ENCODE results near the gene KLHL24.
"Not testable (repeated sequence)": the region's sequence is repeated elsewhere in the genome, so short reads cannot be mapped to it uniquely, and the experiment has no call there.

KLHL24 gene

DNA sequence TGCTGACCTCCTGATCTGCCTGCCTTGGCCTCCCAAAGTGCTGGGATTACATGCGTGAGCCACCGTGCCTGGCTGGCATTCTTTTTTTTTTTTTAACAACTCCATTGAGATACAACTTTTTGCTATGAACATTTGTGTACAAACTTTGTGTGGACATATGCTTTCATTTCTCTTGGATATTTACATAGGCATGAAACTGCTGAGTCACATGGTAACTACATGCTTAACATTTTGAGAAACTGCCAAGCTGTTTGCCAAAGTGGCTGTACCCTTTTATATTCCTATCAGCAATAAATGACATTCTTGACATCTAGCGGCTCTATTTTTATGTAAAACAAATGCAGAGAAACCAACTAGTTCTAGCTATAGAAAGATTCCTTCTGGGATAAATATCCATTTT is 53.5 kb downstream of the KLHL24 start:
- no peak overlapping the region for H3K4me3 ChIP-seq (ENCODE audit: low read depth, low read length)
- TF ChIP-seq, protein P1, sequence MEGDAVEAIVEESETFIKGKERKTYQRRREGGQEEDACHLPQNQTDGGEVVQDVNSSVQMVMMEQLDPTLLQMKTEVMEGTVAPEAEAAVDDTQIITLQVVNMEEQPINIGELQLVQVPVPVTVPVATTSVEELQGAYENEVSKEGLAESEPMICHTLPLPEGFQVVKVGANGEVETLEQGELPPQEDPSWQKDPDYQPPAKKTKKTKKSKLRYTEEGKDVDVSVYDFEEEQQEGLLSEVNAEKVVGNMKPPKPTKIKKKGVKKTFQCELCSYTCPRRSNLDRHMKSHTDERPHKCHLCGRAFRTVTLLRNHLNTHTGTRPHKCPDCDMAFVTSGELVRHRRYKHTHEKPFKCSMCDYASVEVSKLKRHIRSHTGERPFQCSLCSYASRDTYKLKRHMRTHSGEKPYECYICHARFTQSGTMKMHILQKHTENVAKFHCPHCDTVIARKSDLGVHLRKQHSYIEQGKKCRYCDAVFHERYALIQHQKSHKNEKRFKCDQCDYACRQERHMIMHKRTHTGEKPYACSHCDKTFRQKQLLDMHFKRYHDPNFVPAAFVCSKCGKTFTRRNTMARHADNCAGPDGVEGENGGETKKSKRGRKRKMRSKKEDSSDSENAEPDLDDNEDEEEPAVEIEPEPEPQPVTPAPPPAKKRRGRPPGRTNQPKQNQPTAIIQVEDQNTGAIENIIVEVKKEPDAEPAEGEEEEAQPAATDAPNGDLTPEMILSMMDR (IDR thresholded peaks at IDR 0.05; ENCODE audit: low read depth, low read length, missing control alignments): no peak
- DNase-seq (ENCODE audit: low read depth): no peak

DNA sequence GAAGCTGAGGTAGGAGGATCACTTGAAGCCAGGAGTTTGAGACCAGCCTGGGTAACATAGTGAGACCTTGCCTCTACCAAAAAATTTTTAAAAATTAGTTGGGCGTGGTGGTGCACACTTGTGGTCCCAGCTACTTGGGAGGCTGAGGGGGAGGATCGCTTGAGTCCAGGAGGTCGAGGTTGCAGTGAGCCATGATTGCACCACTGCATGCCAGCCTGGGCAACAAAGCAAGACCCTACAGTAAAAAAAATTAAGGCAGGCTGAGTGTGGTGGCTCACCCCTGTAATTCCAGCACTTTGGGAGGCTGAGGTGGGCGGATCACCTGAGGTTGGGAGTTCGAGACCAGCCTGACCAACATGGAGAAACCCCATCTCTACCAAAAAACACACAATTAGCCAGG is 54.2 kb downstream of the KLHL24 start:
- not testable (repeated sequence) for DNase-seq (ENCODE audit: low read depth)

GRCh38 chr3:183690402-183690995 is 55.1 kb downstream of the KLHL24 start:
- TF ChIP-seq, protein P1 (IDR thresholded peaks at IDR 0.05; ENCODE audit: low read depth, low read length, missing control alignments): no peak
- DNase-seq (ENCODE audit: low read depth): no peak
- no peak overlapping the region for H3K4me3 ChIP-seq (ENCODE audit: low read depth, low read length)

More for the DNA sequence above, 54.2 kb downstream of the KLHL24 start:
- H3K4me3 ChIP-seq (ENCODE audit: low read depth, low read length): not testable (repeated sequence)

DNA sequence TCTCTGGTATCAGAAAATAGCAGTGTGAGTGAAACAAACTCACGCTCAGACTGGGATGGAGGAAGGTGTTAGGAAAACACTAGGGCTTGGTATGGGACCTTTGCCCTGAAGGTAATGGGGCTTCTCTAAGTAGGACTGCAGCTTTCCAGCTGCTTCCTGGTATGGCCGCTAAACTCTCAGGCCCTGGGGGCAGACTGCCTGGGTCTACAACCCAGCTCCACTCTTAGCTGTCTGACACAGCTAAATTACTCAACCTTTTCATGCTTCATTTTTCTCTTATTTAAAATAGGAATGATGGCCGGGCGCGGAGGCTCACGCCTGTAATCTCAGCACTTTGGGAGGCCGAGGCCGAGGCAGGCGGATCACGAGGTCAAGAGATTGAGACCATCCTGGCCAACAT is 57.0 kb downstream of the KLHL24 start:
- TF ChIP-seq, protein P1 (IDR thresholded peaks at IDR 0.05; ENCODE audit: low read depth, low read length, missing control alignments): no peak
- DNase-seq (ENCODE audit: low read depth): no peak
- H3K4me3 ChIP-seq (ENCODE audit: low read depth, low read length): no peak overlapping the region

DNA sequence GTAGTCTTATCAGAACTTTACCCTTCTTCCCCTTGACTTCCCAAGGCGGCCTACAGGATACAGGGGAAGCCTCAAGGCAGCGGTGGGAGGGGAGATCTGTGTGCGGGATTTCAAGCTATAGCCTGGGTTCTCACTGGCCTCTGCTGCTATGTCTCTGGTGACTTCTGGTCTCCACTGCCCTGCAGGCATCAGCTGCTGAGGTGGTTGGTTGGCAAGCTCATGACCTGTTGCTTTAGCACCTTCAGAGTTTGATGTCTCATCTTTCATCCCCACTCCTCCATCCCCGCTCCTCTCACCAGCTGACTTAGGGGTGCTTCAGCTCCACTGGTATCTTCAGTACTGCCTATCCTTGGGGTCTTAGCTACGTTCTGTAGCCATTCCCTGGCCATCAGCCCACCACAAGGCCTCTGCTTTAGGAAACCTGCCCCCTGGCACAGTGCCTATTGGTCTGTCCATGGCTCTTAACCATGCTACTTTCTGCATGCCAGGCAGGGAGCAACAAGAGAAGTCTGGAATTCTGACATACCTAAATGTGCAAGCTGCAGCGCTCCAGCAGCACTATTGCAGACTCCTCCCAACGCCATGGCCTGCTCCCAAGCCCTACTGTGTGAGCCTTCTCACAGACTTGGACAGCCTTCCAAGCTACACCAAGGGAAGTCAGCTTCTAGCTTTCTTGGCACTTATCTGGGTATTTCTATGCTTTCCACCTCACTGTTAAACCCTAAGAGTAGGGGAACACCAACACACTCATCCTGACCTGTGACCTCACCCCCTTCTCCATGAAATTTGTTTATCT is 60.3 kb downstream of the KLHL24 start:
- TF ChIP-seq, protein P1 (IDR thresholded peaks at IDR 0.05; ENCODE audit: low read depth, low read length, missing control alignments): no peak
- no peak for DNase-seq (ENCODE audit: low read depth)

DNA sequence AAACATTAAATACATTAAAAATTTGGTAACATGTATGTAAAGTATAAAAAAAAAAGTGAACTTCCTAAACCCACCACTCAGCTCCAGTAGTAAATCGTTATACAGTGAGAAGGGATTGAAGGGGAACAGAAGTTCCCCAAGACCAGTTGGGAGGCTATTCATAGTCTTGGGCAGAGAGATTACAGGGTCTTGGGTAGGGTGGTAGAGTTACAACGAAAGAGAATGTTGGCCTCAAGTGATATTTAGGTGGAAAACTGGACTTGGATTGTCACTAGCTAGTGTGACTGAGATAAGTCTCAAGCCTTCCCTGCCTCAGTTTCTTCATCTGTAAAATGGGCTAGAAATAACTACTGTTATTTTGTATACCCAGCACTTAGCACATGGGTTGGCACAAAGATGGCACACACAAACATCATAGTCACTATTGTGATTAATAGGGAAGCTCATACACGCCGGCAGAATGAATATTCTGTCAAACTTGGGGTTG is 61.7 kb downstream of the KLHL24 start:
- DNase-seq (ENCODE audit: low read depth): no peak
- TF ChIP-seq, protein P1 (IDR thresholded peaks at IDR 0.05; ENCODE audit: low read depth, low read length, missing control alignments): no peak
- H3K4me3 ChIP-seq (ENCODE audit: low read depth, low read length): peak overlapping the region; percentile 97

More for the DNA sequence above, 60.3 kb downstream of the KLHL24 start:
- no peak overlapping the region for H3K4me3 ChIP-seq (ENCODE audit: low read depth, low read length)

DNA sequence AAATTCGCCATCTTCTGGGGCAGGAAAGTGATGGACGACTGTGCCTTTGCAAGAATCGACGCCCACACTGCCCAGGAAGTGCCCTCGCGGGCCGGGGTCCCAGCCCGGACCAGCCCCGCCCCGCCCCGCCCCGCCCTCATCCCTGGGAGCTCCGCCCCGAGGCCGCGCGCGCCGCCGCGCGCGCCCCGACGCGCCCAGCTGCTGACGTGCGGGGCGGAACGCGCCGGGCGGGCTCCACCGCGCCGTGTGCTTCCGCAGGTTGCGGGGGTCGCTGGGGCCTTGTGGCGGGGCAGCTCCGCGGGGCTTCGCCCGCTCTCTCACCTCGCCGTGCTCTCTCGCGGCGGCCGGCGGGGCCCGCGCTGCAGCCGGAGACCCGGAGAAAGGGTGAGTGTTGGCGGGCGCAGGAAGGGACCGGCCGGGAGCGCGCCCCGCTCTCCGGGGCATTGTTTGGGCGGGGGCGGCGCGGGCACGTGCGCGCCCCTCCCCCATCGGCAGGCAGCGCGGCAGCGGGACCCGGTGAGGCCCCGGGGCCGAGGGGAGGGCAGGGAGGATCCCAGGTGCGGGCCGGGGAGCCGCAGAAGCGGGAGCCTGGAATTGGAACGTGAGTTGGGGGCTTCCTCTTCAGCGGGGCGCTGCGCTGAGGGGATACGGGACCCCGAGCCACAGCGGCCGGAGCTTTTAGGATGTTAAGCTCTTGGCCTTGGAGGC is 62.3 kb downstream of the KLHL24 start, which contains the start of gene YEATS2:
YEATS2 (plus strand) TSS at position 188 of the 708 bp plus-strand sequence. CDS start 17,366 bp downstream, outside the sequence.
- DNase-seq (ENCODE audit: low read depth): no peak
- H3K4me3 ChIP-seq (ENCODE audit: low read depth, low read length): peak within 1 kb of the TSS; percentile 97
- TF ChIP-seq, protein P1 (IDR thresholded peaks at IDR 0.05; ENCODE audit: low read depth, low read length, missing control alignments): no peak

Measured in GM12864 (cell line).